HEK293 (cell line): Measurements from ENCODE around the gene HDLBP.
A peak's percentile ranks its signal among the peaks of the same experiment; 100 is the strongest.

Experiments used
- CTCF ChIA-PET: fragments of 350-600 bp; formaldehyde crosslinking; extraction: SDS; loops from one replicate; lab custom pipeline; 2021; ENCODE audit warnings: antibody characterized with exemption; lab: Yijun Ruan, JAX
- POLR2A ChIA-PET: fragments of 300-600 bp; formaldehyde crosslinking; extraction: SDS; loops from one replicate; lab custom pipeline; 2020; ENCODE audit warnings: antibody characterized with exemption, inconsistent platforms; lab: Yijun Ruan, JAX
- H3K27ac ChIP-seq: fragments of 200-500 bp; sonication (Bioruptor generic); 2 replicates; pipeline ENCODE4 v1.5.1; 2014; ENCODE audit warnings: low read depth, low read length, control low read depth, inconsistent platforms; ENCODE audit errors: extremely low read depth
- H3K36me3 ChIP-seq, 2 experiments: fragments of 200-500 bp in 1 of 2; sonication (Bioruptor generic) in 1 of 2; 1 replicate in 1 of 2; 2 replicates in 1 of 2; pipeline ENCODE4 v1.5.1; 2014 to 2017; ENCODE audit warnings: inconsistent platforms in 2 of 2, low read length in 2 of 2; ENCODE audit not compliant: control insufficient read depth in 2 of 2, insufficient read depth in 1 of 2
- H3K4me1 ChIP-seq: fragments of 200-500 bp; sonication (Bioruptor generic); 2 replicates; pipeline ENCODE4 v1.5.1; 2014; ENCODE audit warnings: mild to moderate bottlenecking, low read length, inconsistent platforms; ENCODE audit not compliant: control insufficient read depth, insufficient read depth
- H3K4me3 ChIP-seq: 2 replicates; pipeline ENCODE4 v1.5.1; 2011; ENCODE audit warnings: low read depth, mild to moderate bottlenecking, control low read depth, low read length, moderate library complexity
- H3K9me3 ChIP-seq: fragments of 200-500 bp; sonication (Bioruptor generic); 2 replicates; pipeline ENCODE4 v1.5.1; 2014; ENCODE audit warnings: low read depth, low read length, inconsistent platforms; ENCODE audit not compliant: control insufficient read depth, insufficient read depth
- ATF2 ChIP-seq: fragments of 450-650 bp; formaldehyde crosslinking; IDR thresholded peaks from 2 replicates; pipeline ENCODE4 v1.5.1; 2016; ENCODE audit warnings: missing biosample characterization, missing genetic modification characterization, low read depth
- BCL6B ChIP-seq: fragments of 450-650 bp; formaldehyde crosslinking; IDR thresholded peaks from 2 replicates; pipeline ENCODE4 v1.5.1; 2017; ENCODE audit warnings: missing biosample characterization, missing genetic modification characterization
- IKZF3 ChIP-seq: fragments of 450-650 bp; IDR thresholded peaks from 2 replicates; pipeline ENCODE4 v1.5.0; 2018; ENCODE audit warnings: missing biosample characterization, mild to moderate bottlenecking, missing genetic modification characterization, moderate library complexity
- KLF17 ChIP-seq: fragments of 450-650 bp; formaldehyde crosslinking; IDR thresholded peaks from 2 replicates; pipeline ENCODE4 v1.5.1; 2016; ENCODE audit warnings: missing biosample characterization, missing genetic modification characterization
- KLF7 ChIP-seq: fragments of 450-650 bp; formaldehyde crosslinking; IDR thresholded peaks from 2 replicates; pipeline ENCODE4 v1.5.1; 2016; ENCODE audit warnings: missing biosample characterization, missing genetic modification characterization, borderline replicate concordance
- KLF9 ChIP-seq: fragments of 450-650 bp; formaldehyde crosslinking; IDR thresholded peaks from 2 replicates; pipeline ENCODE4 v1.5.1; 2016; ENCODE audit warnings: missing biosample characterization, missing genetic modification characterization, low read depth
- PATZ1 ChIP-seq: fragments of 450-650 bp; formaldehyde crosslinking; IDR thresholded peaks from 2 replicates; pipeline ENCODE4 v1.5.1; 2016; ENCODE audit warnings: missing biosample characterization, missing genetic modification characterization
- SCRT1 ChIP-seq: fragments of 450-650 bp; formaldehyde crosslinking; IDR thresholded peaks from 2 replicates; pipeline ENCODE4 v1.5.1; 2016; ENCODE audit warnings: missing biosample characterization, missing genetic modification characterization, borderline replicate concordance
- TCF7L2 ChIP-seq: IDR thresholded peaks from 2 replicates; pipeline ENCODE4 v1.6.1; 2011; ENCODE audit warnings: low read depth, mild to moderate bottlenecking, inconsistent platforms, low read length, moderate library complexity, borderline replicate concordance
- ZFP69B ChIP-seq: fragments of 450-650 bp; formaldehyde crosslinking; IDR thresholded peaks from 2 replicates; pipeline ENCODE4 v1.5.1; 2016; ENCODE audit warnings: missing biosample characterization, missing genetic modification characterization
- ZNF133 ChIP-seq: fragments of 450-650 bp; formaldehyde crosslinking; IDR thresholded peaks from 2 replicates; pipeline ENCODE4 v1.5.1; 2016; ENCODE audit warnings: missing biosample characterization, missing genetic modification characterization
- ZNF184 ChIP-seq: fragments of 450-650 bp; IDR thresholded peaks from 2 replicates; pipeline ENCODE4 v1.5.1; 2018; ENCODE audit warnings: missing biosample characterization, mild to moderate bottlenecking, missing genetic modification characterization
- ZNF266 ChIP-seq: fragments of 450-650 bp; formaldehyde crosslinking; IDR thresholded peaks from 2 replicates; pipeline ENCODE4 v1.5.1; 2016; ENCODE audit warnings: missing biosample characterization, missing genetic modification characterization, low read depth
- ZNF302 ChIP-seq: fragments of 450-650 bp; formaldehyde crosslinking; IDR thresholded peaks from 2 replicates; pipeline ENCODE4 v1.5.1; 2016; ENCODE audit warnings: missing biosample characterization, missing genetic modification characterization, low read depth
- ZNF362 ChIP-seq: fragments of 450-650 bp; formaldehyde crosslinking; IDR thresholded peaks from 2 replicates; pipeline ENCODE4 v1.5.1; 2016; ENCODE audit warnings: missing biosample characterization, missing genetic modification characterization
- ZNF366 ChIP-seq: fragments of 450-650 bp; formaldehyde crosslinking; conservative IDR thresholded peaks from 2 replicates; pipeline ENCODE4 v1.5.1; 2016; ENCODE audit warnings: missing biosample characterization, missing genetic modification characterization
- ZNF394 ChIP-seq: fragments of 450-650 bp; formaldehyde crosslinking; IDR thresholded peaks from 2 replicates; pipeline ENCODE4 v1.5.1; 2016; ENCODE audit warnings: missing biosample characterization, missing genetic modification characterization, mild to moderate bottlenecking, moderate library complexity, borderline replicate concordance
- ZNF529 ChIP-seq: fragments of 450-650 bp; formaldehyde crosslinking; IDR thresholded peaks from 2 replicates; pipeline ENCODE4 v1.5.1; 2017; ENCODE audit warnings: missing genetic modification characterization, missing biosample characterization; ENCODE audit not compliant: insufficient replicate concordance
- ZNF548 ChIP-seq: fragments of 450-650 bp; formaldehyde crosslinking; IDR thresholded peaks from 2 replicates; pipeline ENCODE4 v1.5.1; 2016; ENCODE audit warnings: missing biosample characterization, missing genetic modification characterization
- ZNF560 ChIP-seq: fragments of 450-650 bp; formaldehyde crosslinking; IDR thresholded peaks from 2 replicates; pipeline ENCODE4 v1.5.1; 2017; ENCODE audit warnings: missing biosample characterization, missing genetic modification characterization, borderline replicate concordance
- ZNF670 ChIP-seq: fragments of 450-650 bp; formaldehyde crosslinking; IDR thresholded peaks from 2 replicates; pipeline ENCODE4 v1.5.1; 2016; ENCODE audit warnings: missing biosample characterization, missing genetic modification characterization, low read depth
- ZSCAN23 ChIP-seq: fragments of 450-650 bp; formaldehyde crosslinking; IDR thresholded peaks from 2 replicates; pipeline ENCODE4 v1.5.1; 2016; ENCODE audit warnings: missing biosample characterization, missing genetic modification characterization

Gene HDLBP

GRCh38 chr2:241313543-241314095 is 1.9 kb downstream of the HDLBP start:
- peaks cover 0 to 19% of the 10 kb centered on the region in 2 experiments; a peak in 1 of 3 replicates for H3K36me3 ChIP-seq
- no peak overlapping the region for H3K27ac ChIP-seq
- H3K4me1 ChIP-seq, result peaks cover 23% of the 10 kb centered on the region
- POLR2A ChIA-PET, result interaction anchor here (1.7 to 3.2 kb wide), 2 partner anchors 11 to 24 kb away, joined by 12 to 21 read pairs; no protein-coding TSS in a partner anchor
- CTCF ChIA-PET, result interaction anchor here (0.9 to 1.1 kb wide), 2 partner anchors 26 to 33 kb away, joined by 3 to 4 read pairs; no protein-coding TSS in a partner anchor
- H3K4me3 ChIP-seq, result no peak overlapping the region
- H3K9me3 ChIP-seq, result no peaks in the 10 kb centered on the region
- TF ChIP-seq TCF7L2 (no peak), KLF17 (tag by site-specific recombination) (no peak), ZNF266 (tag by site-specific recombination) (no peak), KLF7 (no peak), ZNF529 (tag by site-specific recombination) (no peak), ZNF302 (tag by site-specific recombination) (no peak), ZNF362 (tag by site-specific recombination) (no peak), ATF2 (tag by site-specific recombination) (no peak), ZNF394 (tag by site-specific recombination) (no peak), SCRT1 (tag by site-specific recombination) (no peak), KLF9 (tag by site-specific recombination) (no peak), ZNF184 (no peak), ZSCAN23 (tag by site-specific recombination) (no peak), PATZ1 (tag by site-specific recombination) (no peak), ZNF366 (tag by site-specific recombination) (no peak), ZNF560 (no peak), ZFP69B (tag by site-specific recombination) (no peak), ZNF133 (tag by site-specific recombination) (no peak), ZNF670 (no peak), IKZF3 (tag by site-specific recombination) (no peak)

- Histone ChIP-seq H3K4me3 (no peak overlapping the region), H3K4me1 (peaks cover 18% of the 10 kb centered on the region), H3K9me3 (no peaks in the 10 kb centered on the region), H3K27ac (no peak overlapping the region), H3K36me3 (peaks cover 0 to 15% of the 10 kb centered on the region in 2 experiments; a peak in 1 of 3 replicates)
- TF ChIP-seq BCL6B (tag by site-specific recombination) (peak; percentile 69), ZNF548 (tag by site-specific recombination) (no peak)
- ChIA-PET POLR2A (interaction anchor here (0.5 kb wide), 1 partner anchor 204 kb away, joined by 3 read pairs; no protein-coding TSS in a partner anchor), CTCF (interaction anchor here (0.9 kb wide), 1 partner anchor 16 kb away, joined by 3 read pairs; no protein-coding TSS in a partner anchor)
Observed at GRCh38 chr2:241312082-241312481, 3.4 kb downstream of the HDLBP start.
